ENCODE measurements around the gene GRM8. TPM values are rescaled to one million over a fixed set of nuclear protein-coding genes. Genes with fewer than 3 reads are reported as not detected.
A peak's percentile ranks its signal among the peaks of the same experiment; 100 is the strongest.

GRM8 gene
- total and polyA plus RNA-seq, 4 donors = 0.28 to 4.9 (median 2.8) TPM

GRCh38 chr7:127250312-127251035 lies 2.3 kb downstream of the GRM8 start:
- no peak overlapping the region for H3K27ac ChIP-seq (ENCODE audit: low read depth in 1 of 2, low read length in 2 of 2)
- peaks cover 0 to 2% (median 0%) of the 10 kb centered on the region in 4 donors for H3K27me3 ChIP-seq (ENCODE audit: control insufficient read depth in 4 of 4, insufficient read depth in 4 of 4, low read length in 3 of 4)

GRCh38 chr7:127245607-127246006 lies 7.1 kb downstream of the GRM8 start:
- Histone ChIP-seq H3K4me1 (ENCODE audit: control insufficient read depth in 4 of 4, insufficient read depth in 4 of 4, low read length in 3 of 4) (peaks cover 0 to 2% (median under 1%) of the 10 kb centered on the region in 4 donors), H3K9ac (ENCODE audit: low read depth in 1 of 2, low read length in 2 of 2) (peak overlapping the region in 1 of 2 donors; percentile 13), H3K4me3 (ENCODE audit: low read depth in 1 of 3, low read length in 3 of 3) (peak overlapping the region in 2 of 3 donors; percentile 31), H3K27ac (ENCODE audit: low read depth in 1 of 2, low read length in 2 of 2) (no peak overlapping the region), H3K36me3 (ENCODE audit: control insufficient read depth in 4 of 4, insufficient read depth in 3 of 4, low read depth in 1 of 4, low read length in 3 of 4) (no peaks in the 10 kb centered on the region), H3K27me3 (ENCODE audit: control insufficient read depth in 4 of 4, insufficient read depth in 4 of 4, low read length in 3 of 4) (peaks cover 0 to 2% (median 0%) of the 10 kb centered on the region in 4 donors), H3K9me3 (ENCODE audit: control insufficient read depth in 4 of 4, low read length in 3 of 4) (no peaks in the 10 kb centered on the region)
- WGBS = 26% methylated on average over 1 of the region's 1 CpG
- no peak for DNase-seq (ENCODE audit: low spot score)
- no peak for TF ChIP-seq HNF4A (conservative IDR thresholded peaks at IDR 0.05)
- no peak for TF ChIP-seq GABPA (IDR thresholded peaks at IDR 0.05 in 1 of 2, conservative IDR thresholded peaks at IDR 0.05 in 1 of 2)
- TF ChIP-seq JUND (IDR thresholded peaks at IDR 0.05) = no peak

More at GRCh38 chr7:127250312-127251035, 2.3 kb downstream of the GRM8 start:
- peaks cover 6 to 25% (median 21%) of the 10 kb centered on the region in 4 donors for H3K4me1 ChIP-seq (ENCODE audit: control insufficient read depth in 4 of 4, insufficient read depth in 4 of 4, low read length in 3 of 4)
- TF ChIP-seq HNF4G (IDR thresholded peaks at IDR 0.05) (no peak), NR2F2 (IDR thresholded peaks at IDR 0.05) (no peak), TAF1 (conservative IDR thresholded peaks at IDR 0.05) (no peak), RXRA (IDR thresholded peaks at IDR 0.05) (no peak), CTCF (IDR thresholded peaks at IDR 0.05; ENCODE audit: low read depth, low read length, missing input control) (no peak), EGR1 (IDR thresholded peaks at IDR 0.05; ENCODE audit: low read depth in 2 of 2) (no peak), ZBTB33 (IDR thresholded peaks at IDR 0.05) (no peak), RAD21 (IDR thresholded peaks at IDR 0.05) (no peak), MAX (IDR thresholded peaks at IDR 0.05) (no peak), GABPA (IDR thresholded peaks at IDR 0.05 in 1 of 2, conservative IDR thresholded peaks at IDR 0.05 in 1 of 2) (no peak), ATF3 (IDR thresholded peaks at IDR 0.05) (no peak)
- H3K9me3 ChIP-seq (ENCODE audit: control insufficient read depth in 4 of 4, low read length in 3 of 4) = no peaks in the 10 kb centered on the region
- peak overlapping the region in 2 of 3 donors; percentile 32 to 86 for H3K4me3 ChIP-seq (ENCODE audit: low read depth in 1 of 3, low read length in 3 of 3)
- no peaks in the 10 kb centered on the region for H3K36me3 ChIP-seq (ENCODE audit: control insufficient read depth in 4 of 4, insufficient read depth in 3 of 4, low read depth in 1 of 4, low read length in 3 of 4)
- DNase-seq (ENCODE audit: low spot score) = no peak
- no peak overlapping the region for H3K9ac ChIP-seq (ENCODE audit: low read depth in 1 of 2, low read length in 2 of 2)
- 27% methylated on average over 12 of the region's 12 CpGs for WGBS
